Fibroblast of mammary gland (primary cell): Measurements from ENCODE around the gene PTRH1.

Experiments
- DNase-seq: peaks from one replicate; pipeline ENCODE4 v3.0.0-alpha.2; 2010; ENCODE audit warnings: low read depth
- H3K4me3 ChIP-seq: 2 replicates; pipeline ENCODE4 v1.5.1; 2011; ENCODE audit warnings: low read depth, mild to moderate bottlenecking, low read length, moderate library complexity; ENCODE audit not compliant: control insufficient read depth
- CTCF ChIP-seq: conservative IDR thresholded peaks from 2 replicates; pipeline ENCODE4 v1.5.1; 2011; ENCODE audit warnings: low read depth, low read length, inconsistent platforms; ENCODE audit not compliant: control insufficient read depth, insufficient read depth

Gene PTRH1

GRCh38 chr9:127738666-127739065 is 23.2 kb upstream of the PTRH1 start:
- no peak overlapping the region for H3K4me3 ChIP-seq
- TF ChIP-seq CTCF, result no peak
- no peak for DNase-seq

GRCh38 chr9:127735530-127736185 is 20.2 kb upstream of the PTRH1 start:
- no peak for DNase-seq
- TF ChIP-seq CTCF, result no peak
- H3K4me3 ChIP-seq, result no peak overlapping the region

- H3K4me3 ChIP-seq, result peak within 1 kb of the TSS; percentile 67
- peak; percentile 88 for TF ChIP-seq CTCF
- peak; percentile 95 for DNase-seq
Observed at GRCh38 chr9:127734747-127735529, 19.5 kb upstream of the PTRH1 start, which contains the start of gene TOR2A. Gene TOR2A, minus strand, starts transcription at chr9:127735294. Its CDS starts 24 bp downstream, at chr9:127735270.

- peak overlapping the region; percentile 67 for H3K4me3 ChIP-seq
- DNase-seq, result no peak
- TF ChIP-seq CTCF, result no peak
Observed at GRCh38 chr9:127734247-127734746, 18.8 kb upstream of the PTRH1 start.

- DNase-seq, result no peak
- H3K4me3 ChIP-seq, result no peak overlapping the region
- TF ChIP-seq CTCF, result no peak
Observed at GRCh38 chr9:127733614-127734013, 18.2 kb upstream of the PTRH1 start.

- no peak for TF ChIP-seq CTCF
- H3K4me3 ChIP-seq, result no peak overlapping the region
- no peak for DNase-seq
Observed at GRCh38 chr9:127732444-127732843, 17.0 kb upstream of the PTRH1 start.
